Stimulated activated naive CD4-positive, alpha-beta T cell (primary cell): Measurements from ENCODE around the gene RPL13A.

Source experiments
- DNase-seq, 6 experiments: peaks; one replicate each; lab custom pipeline; 2025; lab: John Stamatoyannopoulos, UW

RPL13A gene

DNA sequence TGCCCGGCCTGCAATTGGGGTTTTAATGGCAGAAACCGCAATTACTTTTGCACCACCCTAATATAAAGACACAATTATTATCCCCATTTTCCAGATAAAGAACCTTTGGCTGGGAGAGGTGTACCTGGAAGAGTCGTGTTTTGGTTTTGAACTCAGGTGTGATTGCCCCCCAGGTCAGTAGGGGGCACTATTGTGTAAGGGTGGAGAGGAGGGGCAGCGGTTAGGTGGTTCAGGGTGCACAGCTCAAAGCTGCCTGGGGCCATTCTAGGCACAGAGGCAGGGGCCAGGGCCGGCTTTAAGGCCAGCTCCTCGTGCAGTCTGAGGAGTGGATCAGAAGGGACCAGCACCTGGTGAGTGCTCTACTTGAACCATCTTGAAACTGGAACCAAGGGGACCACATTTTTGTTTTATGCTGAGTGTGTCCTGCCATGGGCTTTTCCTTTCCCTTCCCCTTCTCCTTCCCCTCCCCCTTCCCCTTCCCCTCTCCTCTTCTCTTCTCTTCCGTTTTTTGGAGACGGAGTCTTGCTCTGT lies 19.2 kb downstream of the RPL13A start:
- peak; percentile 62 to 86 (median 74) for DNase-seq

DNA sequence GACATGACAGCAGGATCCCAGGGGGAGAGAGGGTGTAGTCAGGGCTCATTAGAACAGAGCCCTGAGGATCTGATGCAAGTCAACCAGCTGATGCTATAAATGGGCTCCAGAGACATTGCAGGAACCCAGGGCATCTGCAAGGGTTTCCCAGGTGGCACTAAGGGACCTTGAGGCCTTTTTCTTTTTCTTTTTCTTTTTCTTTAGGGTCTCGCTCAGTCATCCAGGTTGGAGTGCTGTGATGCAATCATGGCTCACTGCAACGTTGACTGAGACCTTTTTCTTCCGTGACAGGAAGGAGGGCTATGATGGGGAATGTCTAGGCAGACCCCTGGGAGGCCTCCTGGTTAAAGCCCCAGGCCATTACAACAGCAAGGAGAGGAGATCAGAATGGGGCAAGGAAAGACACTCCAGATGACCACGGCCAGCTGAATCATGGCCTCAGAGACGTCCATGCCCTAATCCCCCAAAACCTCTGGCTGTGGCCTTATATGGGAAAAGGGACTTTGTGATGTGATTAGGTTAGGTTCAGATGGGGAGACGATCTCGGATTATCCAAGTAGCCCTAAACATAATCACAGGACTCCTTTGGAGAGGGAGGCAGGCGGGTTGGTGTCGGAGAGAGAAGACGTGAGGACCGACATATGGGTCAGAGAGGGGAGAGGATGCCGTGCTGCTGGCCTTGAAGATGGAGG lies 20.5 kb downstream of the RPL13A start:
- DNase-seq, result no peak

DNA sequence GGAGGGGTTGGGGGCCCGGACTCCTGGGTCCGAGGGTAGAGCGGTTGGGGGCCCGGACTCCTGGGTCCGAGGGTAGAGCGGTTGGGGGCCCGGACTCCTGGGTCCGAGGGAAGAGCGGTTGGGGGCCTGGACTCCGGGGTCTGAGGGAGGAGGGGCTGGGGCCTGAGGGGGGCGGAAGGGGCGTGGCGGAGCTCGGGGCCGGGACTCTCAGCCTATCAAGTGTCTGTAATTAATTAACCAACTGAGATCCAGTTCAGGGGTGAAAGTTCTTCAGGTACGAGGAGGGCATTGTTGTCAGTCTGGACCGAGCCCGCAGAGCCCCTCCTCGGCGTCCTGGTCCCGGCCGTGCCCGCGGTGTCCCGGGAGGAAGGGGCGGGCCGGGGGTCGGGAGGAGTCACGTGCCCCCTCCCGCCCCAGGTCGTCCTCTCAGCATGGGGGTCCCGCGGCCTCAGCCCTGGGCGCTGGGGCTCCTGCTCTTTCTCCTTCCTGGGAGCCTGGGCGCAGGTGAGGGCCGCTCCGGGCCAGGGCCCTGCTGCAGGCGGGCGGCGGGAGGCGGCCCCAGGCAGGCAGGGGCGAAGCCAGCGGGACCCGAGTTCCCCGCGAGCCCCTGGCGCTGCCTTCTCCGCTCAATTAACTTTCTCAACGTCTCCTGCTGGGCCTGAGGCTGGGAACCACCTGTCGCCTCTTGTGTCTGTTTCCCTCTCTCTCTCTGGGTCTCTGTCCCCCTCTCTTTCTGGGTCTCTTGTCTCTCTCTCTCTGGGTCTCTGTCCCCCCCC lies 25.8 kb downstream of the RPL13A start:
- DNase-seq, result peak in 2 of 6 experiments; percentile 21 to 45

DNA sequence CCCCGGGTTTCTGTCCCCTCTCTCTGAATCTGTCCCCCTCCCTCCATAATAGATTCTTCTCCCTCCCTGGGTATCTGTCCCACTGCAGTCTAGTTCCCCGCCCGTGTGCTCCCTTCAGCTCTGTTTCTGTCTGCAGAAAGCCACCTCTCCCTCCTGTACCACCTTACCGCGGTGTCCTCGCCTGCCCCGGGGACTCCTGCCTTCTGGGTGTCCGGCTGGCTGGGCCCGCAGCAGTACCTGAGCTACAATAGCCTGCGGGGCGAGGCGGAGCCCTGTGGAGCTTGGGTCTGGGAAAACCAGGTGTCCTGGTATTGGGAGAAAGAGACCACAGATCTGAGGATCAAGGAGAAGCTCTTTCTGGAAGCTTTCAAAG lies 26.3 kb downstream of the RPL13A start:
- no peak for DNase-seq

DNA sequence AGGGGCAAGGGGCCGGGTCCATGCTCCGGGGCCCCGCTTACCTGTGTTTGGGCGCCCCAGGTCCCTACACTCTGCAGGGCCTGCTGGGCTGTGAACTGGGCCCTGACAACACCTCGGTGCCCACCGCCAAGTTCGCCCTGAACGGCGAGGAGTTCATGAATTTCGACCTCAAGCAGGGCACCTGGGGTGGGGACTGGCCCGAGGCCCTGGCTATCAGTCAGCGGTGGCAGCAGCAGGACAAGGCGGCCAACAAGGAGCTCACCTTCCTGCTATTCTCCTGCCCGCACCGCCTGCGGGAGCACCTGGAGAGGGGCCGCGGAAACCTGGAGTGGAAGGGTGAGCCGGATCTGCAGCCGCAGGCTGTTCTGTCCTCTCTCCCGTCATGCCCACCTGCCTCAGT lies 26.7 kb downstream of the RPL13A start:
- DNase-seq, result no peak

DNA sequence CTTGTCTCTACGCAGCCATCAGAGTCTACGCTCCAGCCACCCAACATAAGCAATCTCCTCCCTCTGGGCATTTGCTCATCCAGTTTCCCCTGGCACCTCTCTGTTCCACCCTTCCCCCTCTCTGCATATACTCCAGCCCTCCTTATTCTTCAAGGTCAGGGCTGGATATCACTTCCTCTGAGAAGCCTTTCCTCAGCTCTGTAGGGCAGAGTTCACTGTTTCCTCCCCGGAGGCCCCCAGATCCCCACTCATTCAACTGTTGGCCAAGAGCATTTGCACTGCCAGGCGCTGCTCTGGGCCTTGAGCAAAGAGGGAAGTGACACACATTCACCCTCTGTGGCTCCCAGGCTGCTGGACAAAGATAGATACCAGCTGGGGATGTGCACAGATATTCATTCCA lies 28.4 kb downstream of the RPL13A start:
- no peak for DNase-seq

DNA sequence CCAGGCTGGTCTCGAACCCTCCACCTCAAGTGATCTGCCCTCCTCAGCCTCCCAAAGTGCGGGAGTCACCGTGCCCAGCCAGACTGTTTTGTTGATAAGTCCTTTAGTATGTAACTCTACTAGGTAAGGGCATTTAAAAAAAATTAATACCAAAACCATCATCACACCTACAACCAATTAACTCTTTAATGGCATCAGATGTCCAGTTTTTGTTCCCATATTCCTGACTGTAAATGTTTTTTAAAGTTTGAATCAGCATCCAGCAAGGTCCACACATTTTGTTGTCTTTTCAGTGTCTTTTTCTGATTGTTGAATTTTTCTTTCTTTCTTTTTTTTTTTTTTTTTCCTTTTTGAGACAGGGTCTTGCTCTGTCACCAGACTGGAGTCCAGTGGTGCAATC lies 30.6 kb downstream of the RPL13A start:
- no peak for DNase-seq

DNA sequence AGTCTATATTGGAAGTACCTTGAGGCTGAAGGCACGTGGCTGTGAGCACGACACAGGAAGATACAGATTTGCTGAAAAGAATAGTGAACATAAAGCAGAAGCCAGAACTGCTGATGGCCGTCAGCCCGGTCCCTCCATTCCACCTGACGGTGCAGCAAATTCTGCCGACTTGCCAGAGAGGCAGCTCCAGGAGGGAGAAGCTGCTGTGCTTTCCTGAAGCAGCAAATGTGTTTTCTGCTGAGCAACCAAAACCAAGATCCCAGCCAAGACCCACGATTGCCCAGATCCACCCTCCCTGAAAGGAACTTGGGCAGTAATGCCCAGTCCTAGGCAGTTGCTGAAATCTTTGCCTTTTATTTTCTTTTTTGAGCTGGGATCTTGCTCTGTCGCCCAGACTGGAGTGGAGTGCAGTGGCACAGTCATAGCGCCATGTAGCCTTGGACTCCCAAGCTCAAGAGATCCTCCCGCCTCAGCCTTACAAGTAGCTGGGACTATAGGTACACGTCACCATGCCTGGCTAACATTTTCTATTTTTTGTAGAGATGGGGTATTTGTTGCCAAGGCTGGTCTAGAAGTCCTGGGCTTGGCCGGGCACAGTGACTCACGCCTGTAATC lies 33.4 kb downstream of the RPL13A start:
- no peak for DNase-seq

DNA sequence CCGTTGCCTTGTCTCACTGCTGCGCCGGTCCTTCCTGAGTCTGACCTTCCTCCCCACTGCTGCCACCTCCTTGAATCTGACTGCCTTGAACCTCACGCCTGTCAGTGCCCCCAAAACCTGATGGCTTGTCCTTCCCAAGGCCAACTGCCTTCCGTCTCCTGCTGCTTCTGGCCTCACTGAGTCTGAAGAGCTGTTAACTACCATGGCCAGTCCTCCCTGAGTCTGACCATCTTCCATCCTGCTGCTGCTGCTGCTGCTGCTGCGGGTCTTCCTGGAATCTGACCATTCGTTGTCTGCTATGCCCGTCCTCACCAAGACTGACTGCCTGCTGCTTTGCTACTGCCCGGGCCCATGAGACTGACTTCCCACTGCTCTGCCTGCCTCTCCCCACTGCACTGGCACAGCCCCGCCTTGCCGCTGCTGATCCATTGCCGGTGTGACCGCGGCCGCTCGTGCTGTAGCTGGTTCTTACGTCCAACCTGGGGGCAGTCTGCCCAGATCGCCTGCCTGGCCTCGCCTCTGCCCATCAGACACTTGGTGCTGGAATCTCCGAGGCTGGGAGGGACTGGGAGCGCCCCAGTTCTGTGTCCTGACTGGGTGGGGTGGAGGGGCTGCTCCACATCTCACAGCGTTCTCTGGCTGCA lies 37.5 kb downstream of the RPL13A start:
- no peak for DNase-seq

DNA sequence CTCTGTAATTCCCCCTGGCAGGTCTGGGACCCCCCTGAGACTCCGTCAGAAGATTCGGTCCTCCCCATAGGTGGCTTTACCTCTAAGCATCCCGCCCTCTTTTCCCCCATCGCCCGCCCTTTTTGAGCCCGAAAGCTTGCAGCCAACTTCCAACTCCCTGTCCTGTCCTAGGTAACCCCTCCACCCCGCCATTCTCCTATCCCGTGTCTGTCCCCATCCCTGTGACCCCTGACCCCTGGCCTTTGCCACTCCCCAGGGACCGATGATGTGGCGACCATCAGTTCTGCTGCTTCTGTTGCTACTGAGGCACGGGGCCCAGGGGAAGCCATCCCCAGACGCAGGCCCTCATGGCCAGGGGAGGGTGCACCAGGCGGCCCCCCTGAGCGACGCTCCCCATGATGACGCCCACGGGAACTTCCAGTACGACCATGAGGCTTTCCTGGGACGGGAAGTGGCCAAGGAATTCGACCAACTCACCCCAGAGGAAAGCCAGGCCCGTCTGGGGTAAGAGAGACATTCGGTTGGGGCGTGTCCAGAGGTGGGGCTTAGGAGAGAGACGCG lies 40.9 kb downstream of the RPL13A start:
- DNase-seq, result no peak

DNA sequence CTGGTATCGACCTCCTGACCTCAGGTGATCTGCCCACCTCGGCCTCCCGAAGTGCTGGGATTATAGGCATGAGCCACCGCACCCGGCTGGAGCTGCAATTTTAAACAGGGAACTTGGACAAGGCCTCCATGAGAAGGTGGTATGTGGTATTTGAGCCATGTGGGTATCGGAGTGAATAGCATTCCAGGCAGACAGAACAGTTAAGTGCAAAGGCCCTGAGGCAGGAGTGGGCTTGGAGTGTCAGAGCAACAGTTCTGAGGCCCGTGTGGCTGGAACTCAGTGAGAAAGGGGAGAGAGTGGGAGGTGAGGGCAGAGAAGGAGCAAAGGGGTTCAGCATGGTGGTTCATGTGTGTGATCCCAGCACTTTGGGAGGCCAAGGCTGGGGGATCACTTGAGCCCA lies 43.3 kb downstream of the RPL13A start:
- DNase-seq, result no peak

DNA sequence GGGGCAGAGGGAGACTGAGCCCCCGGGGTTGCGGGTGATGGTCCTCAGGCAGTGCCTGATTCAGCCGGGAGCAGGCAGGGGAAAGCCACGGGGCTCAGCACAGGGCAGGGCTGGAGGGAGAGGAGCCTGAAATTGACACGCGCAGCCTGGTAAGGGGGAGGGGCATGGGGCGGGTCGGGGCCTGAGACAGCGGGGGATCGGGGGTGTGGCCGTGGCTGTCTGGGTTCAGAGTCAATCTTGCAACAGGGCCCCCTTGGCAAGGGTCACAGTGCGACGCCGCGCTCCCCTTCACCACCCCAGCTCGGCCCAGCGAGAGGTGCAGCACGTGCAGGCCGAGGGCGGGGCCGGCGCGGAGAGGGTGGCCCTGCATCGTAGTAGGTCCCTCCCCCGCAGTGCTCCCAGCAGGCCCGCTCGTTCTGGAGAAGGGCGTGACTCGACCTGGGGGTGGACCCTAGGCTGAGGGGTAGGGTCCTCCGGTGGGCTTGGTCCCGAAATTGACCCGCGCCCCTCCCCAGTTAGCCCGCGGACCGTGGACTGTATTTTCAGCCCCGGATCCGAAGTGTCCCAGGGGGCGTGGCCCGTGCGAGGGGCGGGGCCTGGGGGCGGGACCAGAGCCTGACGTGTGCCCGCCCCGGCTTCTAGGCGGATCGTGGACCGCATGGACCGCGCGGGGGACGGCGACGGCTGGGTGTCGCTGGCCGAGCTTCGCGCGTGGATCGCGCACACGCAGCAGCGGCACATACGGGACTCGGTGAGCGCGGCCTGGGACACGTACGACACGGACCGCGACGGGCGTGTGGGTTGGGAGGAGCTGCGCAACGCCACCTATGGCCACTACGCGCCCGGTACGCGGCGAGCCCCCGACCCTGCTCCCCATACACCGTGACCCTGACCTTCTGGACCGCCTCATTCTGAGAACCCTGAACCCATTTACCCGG lies 46.4 kb downstream of the RPL13A start:
- peak; percentile 77 to 98 (median 87) for DNase-seq

DNA sequence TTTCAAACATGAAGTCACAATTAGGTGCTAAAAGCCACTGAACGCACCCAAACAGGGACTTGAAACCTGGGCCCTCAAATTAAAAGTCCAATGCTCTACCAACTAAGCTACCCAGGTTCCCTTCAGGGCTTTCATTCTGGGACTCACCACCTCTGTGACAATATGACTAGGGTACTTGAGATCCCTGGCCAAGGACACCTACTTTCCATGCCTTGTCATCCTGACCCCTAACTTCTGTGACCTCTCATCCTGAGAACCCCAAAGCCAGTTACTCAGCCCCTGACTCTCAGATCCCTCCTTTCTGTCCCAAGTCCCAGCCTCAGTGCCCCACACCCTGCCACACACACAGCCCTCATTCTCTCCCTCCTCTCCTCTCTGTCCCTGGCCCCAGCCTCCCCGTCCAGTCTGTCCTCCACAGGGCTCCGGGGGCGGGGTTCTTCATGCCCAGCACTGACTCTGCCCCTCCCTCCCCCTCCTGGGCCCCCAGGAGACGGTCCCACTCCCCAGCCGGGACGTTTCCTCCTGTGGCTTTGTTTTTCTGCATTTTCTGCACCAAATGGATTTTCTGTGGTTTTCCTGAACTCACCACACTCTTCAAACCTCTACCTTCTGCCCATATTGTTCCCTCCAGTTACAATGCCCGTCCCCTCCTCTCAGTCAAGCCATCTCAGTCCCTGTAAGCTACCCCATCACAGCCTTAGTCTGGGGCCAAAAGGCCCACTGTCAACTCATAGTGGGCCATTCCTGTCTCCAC lies 47.4 kb downstream of the RPL13A start:
- peak in 1 of 6 experiments; percentile 30 for DNase-seq

DNA sequence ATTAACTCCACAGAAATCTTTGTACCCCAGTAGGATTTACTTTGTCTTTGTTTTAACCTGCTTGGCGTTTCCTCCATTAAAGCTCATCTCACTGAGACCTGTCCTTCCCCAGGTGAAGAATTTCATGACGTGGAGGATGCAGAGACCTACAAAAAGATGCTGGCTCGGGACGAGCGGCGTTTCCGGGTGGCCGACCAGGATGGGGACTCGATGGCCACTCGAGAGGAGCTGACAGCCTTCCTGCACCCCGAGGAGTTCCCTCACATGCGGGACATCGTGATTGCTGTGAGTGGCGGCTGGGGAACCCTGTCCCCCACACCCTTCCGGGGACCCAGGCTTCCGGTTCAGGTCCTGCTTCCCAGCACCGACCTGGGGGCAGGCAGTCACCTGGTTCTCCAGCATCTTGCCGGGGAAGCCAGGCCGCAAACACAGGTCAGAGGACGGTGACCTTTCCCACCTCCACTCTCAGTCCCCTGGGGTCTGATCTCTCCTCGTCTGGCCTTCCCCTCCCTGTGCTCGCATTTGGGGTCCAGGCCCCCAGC lies 49.6 kb downstream of the RPL13A start:
- no peak for DNase-seq

DNA sequence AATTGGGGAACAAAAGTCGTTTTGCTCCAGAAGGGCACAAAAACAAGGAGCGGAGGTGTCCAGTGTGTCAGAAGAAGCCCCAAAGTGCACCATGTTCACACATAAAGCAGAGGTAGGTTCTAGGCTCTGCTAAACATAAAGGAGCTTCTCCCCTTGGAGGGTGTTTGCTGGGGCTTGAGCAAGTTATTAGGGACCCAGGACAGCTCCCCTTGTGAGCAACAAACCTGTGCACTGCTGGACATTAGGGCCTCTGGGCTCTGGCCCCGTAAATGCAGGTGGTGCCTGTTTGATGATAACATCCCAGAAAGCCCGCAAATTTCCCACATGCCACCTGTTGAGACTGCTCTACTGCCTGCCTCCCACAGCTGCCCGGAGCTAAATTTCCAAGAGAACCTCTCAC lies 51.2 kb downstream of the RPL13A start:
- no peak for DNase-seq

DNA sequence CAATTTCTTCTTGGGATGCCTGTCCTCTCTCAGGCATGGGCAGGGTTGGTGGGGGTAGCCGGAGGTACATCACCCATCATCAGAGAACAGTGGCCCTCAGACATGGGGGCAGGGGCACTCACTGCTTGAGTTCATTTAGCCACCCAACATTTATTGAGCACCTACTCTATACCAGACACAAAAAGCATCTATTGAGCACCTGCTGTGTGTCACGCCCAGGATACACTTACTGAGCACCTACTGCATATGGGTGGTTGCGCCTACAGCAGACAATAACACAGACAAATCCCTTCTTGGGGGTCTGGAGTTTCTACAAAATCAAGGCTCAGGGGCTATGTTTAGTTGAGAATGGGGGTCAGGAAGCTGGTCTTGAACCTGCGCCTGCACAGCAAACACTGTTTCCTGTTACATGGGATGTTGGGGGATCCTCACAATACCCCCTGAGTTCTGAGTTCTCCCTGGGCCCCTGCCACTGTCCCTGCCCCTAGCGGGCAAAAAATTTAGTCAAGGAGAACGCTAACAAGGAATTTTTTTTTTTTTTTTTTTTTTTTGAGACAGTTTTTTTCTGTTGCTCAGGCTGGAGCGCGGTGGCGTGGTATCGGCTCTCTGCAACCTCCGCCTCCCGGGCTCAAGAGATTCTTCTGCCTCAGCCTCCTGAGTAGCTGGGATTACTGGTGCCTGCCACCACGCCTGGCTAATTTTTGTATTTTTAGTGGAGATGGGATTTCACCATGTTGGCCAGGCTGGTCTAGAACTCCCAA lies 52.0 kb downstream of the RPL13A start:
- DNase-seq, result no peak
